CD4-positive, alpha-beta T cell treated with Interferon alpha-2 for 1 hour (primary cell): ENCODE data around the gene SPAG9.

Source experiments
- DNase-seq, 2 donors: peaks; one replicate each; pipeline ENCODE4 v3.0.0-alpha.2; 2020 to 2022

Gene SPAG9

DNA sequence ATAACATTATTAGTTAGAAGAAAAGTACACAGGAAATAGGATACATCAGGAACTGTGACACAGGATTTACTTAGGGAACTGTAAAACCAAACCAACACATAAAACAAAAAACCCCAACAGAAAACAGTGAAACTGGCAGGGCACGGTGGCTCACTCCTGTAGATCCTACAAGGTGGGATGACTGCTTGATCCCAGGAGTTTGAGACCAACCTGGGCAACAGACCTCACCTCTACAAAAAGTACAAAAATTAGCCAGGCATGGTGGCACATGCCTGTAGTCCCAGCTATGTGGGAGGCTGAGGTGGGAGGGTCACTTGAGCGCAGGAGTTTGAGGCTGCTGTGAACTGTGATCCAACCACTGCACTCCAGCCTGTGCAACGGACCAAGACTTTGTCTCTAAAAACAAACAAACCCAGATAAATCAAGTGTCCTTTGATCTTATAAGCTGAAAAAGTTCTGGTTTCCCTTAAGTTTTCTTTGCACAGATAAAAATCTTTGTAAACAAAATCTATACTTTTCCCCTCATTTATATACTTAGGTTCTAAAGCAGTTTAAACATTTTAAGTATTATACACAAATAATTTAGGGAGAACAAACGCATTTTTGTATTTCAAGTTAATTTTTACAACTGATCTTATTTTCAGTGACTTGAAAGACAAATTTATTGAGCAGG is 143.0 kb downstream of the SPAG9 start:
- no peak for DNase-seq

GRCh38 chr17:50976951-50977472 is 143.7 kb downstream of the SPAG9 start:
- DNase-seq: no peak

DNA sequence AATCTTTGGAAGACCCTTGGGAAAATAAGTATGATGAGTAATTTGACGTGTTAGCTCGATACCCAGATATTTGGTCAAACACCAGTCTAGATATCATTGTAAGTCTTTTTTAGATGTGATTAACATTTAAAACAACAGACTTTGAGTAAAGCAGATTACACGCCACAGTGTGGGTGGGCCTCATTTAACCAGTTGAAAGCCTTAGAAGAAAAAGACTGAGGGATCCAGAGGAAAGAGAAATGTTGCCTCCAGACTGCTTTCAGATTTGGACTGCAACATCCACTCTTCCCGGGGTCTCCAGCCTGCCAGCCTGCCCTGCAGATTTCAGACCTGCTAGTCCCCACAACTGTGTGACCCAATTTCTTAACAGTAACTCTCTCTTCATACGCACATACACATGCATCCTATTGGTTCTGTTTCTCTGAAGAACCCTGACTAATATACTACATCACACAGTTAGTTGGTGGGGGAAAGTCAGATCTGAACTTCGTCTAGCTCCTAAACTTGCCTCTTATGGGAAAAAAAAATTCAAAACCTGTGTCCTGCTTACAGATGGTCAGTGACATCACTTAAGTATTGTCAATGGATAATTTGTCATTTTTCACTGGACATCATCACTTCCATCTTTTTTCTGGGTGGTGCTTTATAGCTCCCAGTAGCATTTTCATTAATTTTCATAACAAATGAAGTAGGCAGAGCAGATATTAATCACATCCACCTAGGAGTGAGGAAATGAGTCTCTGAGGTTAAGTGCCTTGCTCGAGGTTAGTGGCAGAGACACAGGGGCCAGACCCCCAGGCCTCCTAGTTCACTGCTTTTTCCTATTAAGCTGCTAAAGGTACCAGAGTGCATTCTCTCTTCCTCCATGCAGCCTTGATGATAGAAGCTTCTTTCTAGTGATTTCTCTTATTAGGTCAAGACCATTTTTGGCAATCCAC is 146.8 kb downstream of the SPAG9 start:
- DNase-seq: no peak

DNA sequence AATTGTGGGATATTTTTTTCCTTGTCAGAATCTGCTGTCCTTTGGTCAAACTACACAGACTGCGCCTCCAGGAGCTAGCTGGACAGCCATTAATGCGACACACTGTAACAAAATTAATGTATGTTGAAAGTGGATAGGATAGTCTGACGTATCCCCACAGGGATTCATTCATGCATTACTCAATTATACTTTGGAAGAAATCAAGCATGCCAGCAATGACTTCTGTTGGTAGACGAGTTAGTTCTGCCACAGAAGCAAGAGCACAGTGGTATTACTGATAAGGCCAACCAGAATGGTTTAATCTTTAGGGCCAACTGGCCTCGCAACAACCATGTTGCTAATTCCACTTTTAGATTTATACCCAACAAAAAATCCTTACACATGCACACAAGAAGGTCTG is 148.1 kb downstream of the SPAG9 start:
- no peak for DNase-seq

- DNase-seq: no peak
Measured at GRCh38 chr17:50967795-50968194, 152.9 kb downstream of the SPAG9 start.

DNA sequence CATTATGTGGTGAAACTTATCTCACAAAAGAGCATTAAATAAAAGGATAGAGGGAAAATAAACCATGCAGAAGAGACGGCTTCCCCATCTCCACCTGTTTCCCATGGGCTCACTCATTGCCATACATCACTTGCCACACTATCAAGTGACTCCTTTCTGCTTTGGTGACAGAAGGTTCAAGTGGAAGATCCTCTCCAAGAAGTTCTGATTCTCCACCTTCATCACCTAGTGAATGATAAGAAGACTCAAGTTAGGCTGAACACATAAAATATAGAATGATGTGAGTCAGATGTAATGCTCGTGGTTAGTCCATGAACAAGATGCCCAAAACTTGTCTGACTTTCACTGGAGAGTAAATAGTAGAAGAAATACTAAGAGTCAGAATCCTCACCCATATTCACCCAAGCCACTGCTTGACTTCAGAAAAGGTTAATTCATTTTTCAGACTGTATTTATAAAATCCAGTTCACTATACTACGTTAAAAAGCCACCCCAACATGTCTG is 154.5 kb downstream of the SPAG9 start:
- DNase-seq: no peak

DNA sequence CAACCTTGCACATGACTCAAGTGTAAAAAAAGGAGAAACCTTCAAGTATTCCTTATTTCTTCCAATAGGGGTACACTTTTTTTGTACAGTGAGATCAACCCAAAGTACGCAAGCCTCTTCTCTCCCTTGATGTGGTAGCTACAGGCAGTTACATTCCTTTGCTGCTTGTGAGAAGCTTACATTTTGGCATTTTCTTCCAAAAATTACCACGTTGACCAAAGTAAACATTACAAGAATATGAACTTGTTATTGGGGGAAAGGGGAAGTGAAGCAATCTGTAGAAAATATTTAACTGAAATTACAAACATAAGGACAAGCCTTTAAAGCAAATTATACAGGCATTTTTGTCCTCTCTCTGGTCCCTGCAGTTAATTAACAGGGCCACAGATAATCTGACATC is 157.5 kb downstream of the SPAG9 start:
- no peak for DNase-seq

DNA sequence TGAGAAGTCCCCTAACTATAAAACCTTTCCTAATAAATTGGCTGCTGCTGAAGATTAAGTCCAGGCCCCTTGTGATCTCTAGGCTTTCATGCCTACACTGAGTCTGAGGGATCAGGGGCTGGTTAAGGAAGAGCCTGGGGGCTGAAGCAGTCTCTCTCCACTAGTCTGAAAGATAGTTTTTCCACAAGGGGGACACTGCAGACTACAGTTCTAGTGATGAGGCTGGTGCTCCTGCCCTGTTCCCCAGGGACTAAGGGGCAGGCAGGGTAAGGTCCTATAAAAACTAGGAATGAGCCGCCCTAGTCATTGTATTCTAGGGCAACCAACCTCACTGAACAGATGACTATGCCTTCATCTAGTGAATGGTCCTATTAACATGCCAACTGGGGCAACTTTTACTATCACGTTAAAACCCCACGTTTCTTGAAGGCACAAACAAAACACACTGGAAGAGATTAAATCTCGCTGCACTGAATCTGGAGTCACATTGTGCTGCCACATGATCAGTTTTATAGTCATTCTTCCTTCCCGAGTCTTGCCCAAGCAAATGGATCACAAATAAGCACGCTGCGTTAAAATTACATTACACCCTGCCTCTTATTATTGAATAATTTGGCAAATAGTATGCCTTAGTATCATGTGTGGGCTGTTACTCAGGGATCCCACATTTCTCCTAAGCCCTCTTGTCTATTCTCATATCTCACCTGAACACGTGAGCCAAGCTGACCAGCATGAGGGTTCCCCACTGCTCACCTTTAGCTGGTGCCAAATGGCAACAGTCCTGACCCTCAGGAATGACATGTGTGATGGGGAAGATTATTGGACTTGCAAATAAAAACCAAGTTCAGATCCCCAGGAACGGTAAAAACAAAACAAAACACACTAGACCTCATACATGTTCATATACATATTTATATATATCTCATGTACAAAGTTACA is 159.1 kb downstream of the SPAG9 start:
- DNase-seq: no peak

DNA sequence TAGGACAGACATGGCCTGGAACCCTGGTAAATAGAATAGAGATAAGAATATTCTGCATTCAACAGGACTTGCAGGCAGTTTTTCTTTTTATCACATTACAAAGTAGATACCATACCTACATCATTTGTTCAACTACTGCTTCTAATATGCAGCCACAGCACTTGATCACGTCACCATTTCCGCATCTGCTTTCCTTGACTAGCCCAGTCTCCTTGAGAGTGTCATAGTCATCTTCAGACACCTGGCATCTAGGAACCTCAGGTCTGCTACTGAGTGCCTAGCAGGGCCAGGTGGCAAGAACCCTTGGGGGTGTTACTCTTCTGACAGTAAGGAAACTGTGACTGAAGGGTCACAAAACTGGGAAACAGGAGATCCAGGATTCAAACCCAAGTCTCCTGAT is 161.3 kb downstream of the SPAG9 start:
- DNase-seq: no peak

GRCh38 chr17:50957600-50958575 is 162.8 kb downstream of the SPAG9 start:
- DNase-seq: no peak

DNA sequence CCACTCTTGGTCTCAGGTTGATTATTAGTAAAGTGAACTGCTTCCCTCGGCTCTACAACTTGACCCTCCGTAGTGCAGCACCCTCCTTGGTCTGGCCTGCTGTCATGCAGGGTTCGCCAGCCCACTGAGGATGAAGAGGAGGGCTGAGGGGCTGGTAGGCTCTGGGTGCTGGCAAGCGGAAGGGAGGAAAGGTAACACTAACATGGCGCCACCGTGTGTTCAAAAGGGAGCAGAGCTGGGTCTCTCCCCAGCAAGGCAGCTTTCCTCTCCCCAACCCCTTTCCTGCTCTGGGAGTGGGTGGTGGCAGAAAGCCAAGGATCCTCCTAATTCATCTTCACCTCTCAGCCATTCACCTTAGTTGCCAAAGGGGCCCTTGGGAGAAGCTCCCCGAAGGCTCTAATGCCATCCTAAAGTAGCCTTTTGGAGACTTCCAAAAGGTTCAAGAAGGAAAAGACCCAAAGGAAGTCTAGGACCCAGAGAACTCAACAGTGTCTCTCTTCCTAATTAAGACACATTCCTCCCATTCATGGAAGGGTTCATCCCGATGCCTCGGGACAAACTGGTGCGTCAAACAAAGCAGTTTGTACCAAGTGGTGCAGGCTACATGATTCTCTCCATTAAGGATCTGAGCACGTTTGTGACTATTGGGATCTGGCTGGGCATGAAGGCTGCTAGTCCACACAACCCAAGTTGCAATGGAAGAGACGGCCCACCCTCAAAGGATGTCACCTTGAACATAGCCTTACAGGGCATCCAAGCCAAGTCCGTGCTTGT is 163.7 kb downstream of the SPAG9 start:
- DNase-seq: peak; percentile 70 to 77

- DNase-seq: no peak
Measured at GRCh38 chr17:50956409-50956749, 164.3 kb downstream of the SPAG9 start.

DNA sequence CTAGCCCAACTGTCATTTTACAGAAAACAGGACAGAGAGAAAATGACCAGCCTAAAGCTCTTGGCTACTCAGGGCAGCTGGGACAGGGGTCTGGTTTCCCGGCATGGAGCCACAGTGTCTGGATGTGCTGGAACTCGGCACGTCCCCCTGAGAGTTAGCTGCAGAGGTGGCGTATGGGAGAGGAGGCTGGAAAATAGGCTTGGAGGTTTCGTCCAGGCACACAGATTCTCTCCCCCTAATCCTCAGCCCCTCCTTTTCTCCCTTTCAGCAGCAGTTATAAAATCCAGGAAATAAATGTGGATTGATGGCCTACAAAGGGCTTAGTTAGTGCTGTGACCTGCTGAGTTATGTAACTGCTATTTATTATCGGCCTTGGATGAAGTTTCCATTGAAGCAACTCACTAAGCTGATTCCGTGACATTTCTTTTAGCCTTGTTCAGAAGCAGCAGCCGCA is 165.0 kb downstream of the SPAG9 start:
- DNase-seq: no peak

GRCh38 chr17:50955160-50955559 is 165.5 kb downstream of the SPAG9 start:
- no peak for DNase-seq

DNA sequence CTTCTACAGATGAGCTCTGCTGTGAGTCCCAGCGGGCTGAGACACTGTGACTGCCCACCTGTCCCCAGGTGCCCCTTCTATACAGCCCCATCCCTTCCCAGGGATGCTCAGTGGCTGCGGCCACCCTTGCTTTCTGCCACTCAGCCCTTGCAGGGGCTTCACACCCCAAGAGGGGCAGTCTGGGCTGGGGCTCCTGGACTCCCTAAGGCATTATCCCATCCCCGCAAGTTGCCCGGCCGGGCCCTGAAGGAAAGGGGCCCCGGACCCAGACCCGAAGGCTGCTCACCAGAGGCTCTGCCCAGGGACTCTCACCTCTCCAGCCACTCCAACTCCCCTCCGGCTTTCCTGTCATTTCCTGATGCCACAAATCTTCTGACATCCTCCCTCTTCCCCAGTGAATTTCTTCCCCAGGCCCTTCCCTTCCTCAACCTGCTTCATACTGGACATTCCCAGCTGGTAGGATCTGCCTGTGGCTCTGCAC is 166.0 kb downstream of the SPAG9 start:
- no peak for DNase-seq

DNA sequence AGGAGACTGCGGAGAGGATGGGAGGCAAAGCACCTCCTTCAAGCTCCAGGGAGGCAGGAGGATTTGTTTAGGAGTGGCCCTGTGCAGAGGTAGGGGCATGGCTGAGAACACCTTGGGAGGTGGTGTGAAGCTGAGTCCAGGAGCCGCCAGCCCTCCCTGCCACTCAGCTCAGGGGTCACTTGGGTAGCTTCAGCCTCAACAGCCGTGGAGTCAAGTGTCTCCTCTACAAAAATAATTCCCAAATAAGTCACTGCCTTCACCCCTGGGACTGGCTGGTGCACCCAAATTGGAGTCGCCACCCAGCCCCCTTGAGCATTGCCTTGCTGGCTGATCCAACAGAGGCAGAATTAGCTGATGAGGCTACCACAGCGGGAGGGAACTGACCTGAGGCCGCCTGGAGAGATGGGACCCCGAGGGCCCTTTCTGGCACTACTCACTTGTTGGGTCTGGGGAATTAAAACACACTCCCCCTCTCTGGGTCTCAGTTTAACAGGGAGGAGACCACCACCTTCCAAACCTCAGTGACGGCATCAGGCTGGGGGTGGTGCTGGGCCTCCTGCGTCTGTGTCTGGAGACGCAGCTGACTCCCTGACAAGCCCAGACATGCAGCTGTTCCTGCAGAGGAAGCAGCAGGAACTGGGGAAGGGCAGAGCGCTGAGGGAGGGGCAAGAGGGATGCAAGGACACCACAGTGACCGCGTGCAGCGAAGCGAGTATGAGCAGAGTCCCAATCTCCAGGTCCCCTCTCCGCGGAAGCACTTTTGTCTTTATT is 166.7 kb downstream of the SPAG9 start:
- no peak for DNase-seq

GRCh38 chr17:50953518-50953830 is 167.2 kb downstream of the SPAG9 start:
- no peak for DNase-seq

DNA sequence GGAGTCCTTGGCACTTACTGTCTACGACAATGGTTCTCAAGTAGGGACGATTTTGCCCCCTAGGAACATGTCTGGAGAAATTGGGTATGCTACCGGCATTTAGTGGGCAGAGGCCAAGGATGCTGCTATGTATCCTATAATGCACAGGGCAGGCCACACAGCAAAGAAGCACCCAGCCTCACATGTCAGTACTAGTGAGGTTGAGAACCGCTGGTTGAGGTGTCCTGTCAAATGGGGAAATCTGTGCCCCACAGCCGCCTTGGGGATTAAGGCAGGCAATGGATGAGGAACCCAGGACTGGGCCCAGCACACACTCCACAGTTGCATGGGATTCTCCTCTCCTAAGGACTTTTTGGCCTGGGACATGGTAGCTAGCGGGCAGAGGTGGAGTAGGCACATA is 167.8 kb downstream of the SPAG9 start:
- DNase-seq: no peak

DNA sequence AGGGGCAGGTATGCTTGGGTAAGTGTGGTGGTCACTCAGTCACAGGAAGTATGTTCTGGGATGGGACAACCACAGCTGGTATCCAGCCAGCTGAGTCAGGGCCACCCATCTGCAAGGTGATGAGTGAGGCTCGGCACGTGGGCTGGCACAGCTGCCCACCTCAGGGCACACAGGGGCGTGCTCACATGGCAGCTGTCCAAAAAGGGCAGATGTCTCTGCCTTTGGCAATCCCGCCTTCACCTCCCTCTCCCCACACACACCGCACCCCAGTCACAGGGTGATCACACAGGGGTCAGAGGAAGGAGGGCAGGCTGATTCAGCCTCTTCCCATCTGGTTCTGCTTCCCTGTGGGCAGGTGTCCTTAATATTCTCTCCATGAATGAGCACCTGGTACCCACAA is 168.7 kb downstream of the SPAG9 start:
- DNase-seq: no peak
